IPS-18c (cell line): ENCODE results near the gene RIMBP2.
"Not testable (repeated sequence)": the region's sequence is repeated elsewhere in the genome, so short reads cannot be mapped to it uniquely, and the experiment has no call there.

Experiments
- H3K4me3 ChIP-seq: 2 replicates; pipeline ENCODE4 v1.7.0; 2013; ENCODE audit warnings: low read depth, mild to moderate bottlenecking, low read length, moderate library complexity; ENCODE audit not compliant: insufficient read depth
- H3K9me3 ChIP-seq: one replicate; pipeline ENCODE4 v1.6.1; 2013; ENCODE audit warnings: mild to moderate bottlenecking, low read length, moderate library complexity; ENCODE audit not compliant: control insufficient read depth, insufficient read depth

The RIMBP2 gene, protein sequence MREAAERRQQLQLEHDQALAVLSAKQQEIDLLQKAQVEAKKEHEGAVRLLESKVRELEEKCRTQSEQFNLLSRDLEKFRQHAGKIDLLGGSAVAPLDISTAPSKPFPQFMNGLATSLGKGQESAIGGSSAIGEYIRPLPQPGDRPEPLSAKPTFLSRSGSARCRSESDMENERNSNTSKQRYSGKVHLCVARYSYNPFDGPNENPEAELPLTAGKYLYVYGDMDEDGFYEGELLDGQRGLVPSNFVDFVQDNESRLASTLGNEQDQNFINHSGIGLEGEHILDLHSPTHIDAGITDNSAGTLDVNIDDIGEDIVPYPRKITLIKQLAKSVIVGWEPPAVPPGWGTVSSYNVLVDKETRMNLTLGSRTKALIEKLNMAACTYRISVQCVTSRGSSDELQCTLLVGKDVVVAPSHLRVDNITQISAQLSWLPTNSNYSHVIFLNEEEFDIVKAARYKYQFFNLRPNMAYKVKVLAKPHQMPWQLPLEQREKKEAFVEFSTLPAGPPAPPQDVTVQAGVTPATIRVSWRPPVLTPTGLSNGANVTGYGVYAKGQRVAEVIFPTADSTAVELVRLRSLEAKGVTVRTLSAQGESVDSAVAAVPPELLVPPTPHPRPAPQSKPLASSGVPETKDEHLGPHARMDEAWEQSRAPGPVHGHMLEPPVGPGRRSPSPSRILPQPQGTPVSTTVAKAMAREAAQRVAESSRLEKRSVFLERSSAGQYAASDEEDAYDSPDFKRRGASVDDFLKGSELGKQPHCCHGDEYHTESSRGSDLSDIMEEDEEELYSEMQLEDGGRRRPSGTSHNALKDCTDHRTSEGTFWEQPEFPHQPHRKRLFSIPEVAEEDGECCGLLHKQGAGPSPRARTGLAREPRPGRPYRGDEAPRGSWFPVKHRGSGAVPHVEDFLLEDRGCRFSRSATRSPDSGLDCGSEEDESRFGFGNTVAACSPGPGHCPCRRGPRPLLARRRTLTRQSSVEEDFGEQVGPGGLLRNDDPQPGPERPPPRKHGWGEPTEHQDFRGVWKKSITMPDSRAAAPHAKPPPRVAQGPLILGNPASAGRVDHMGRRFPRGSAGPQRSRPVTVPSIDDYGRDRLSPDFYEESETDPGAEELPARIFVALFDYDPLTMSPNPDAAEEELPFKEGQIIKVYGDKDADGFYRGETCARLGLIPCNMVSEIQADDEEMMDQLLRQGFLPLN (N-terminal part only)

GRCh38 chr12:130715998-130716968, at the start of gene RIMBP2:
Gene RIMBP2, minus strand, starts transcription at chr12:130716299. Its CDS starts 237,286 bp downstream, at chr12:130479013.
- Histone ChIP-seq H3K4me3 (peak within 1 kb of the TSS; percentile 68), H3K9me3 (peaks cover 6% of the 10 kb centered on the region)

- Histone ChIP-seq H3K4me3 (no peak overlapping the region), H3K9me3 (no peaks in the 10 kb centered on the region)
Observed at GRCh38 chr12:130765186-130765659, 49.1 kb upstream of the RIMBP2 start.

- H3K4me3 ChIP-seq, result no peak overlapping the region
- no peaks in the 10 kb centered on the region for H3K9me3 ChIP-seq
Observed at GRCh38 chr12:130764475-130765185, 48.5 kb upstream of the RIMBP2 start.

GRCh38 chr12:130764073-130764472, 48.0 kb upstream of the RIMBP2 start:
- no peak overlapping the region for H3K4me3 ChIP-seq
- H3K9me3 ChIP-seq, result no peaks in the 10 kb centered on the region

GRCh38 chr12:130762319-130762675, 46.2 kb upstream of the RIMBP2 start:
- Histone ChIP-seq H3K9me3 (no peaks in the 10 kb centered on the region), H3K4me3 (no peak overlapping the region)

GRCh38 chr12:130761537-130762318, 45.6 kb upstream of the RIMBP2 start:
- H3K9me3 ChIP-seq, result no peaks in the 10 kb centered on the region
- H3K4me3 ChIP-seq, result no peak overlapping the region

DNA sequence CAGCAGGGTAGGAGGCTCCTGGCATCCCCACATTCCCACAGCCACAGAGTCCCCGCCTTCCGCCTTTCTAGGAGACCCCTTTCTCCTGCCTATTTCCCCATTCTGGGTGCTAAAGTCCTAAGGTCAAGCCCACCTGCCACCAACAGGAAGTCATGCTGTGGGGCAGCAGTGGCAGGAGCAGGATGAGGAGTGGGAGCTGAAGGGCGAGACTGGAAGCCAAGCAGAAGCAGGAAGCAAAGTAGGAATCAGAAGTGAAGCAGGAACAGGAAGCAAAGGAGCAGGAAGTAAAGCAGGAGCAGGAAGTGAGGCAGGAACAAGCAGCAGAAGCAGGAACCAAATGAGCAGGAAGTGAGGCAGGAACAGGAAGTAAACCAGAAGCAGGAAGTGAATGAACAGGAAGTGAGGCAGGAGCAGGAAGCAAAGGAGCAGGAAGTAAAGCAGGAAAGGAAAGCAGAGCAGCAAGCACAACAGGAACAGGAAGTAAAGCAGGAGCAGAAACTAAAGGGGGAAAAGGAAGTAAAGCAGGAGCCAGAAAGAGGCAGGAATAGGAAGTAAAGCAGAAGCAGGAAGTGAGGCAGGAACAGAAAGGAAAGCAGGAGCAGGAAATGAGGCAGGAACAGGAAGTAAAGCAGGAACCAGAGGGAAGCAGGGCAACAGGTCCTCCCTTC, 38.3 kb upstream of the RIMBP2 start:
- Histone ChIP-seq H3K9me3 (no peaks in the 10 kb centered on the region), H3K4me3 (no peak overlapping the region)

- no peak overlapping the region for H3K4me3 ChIP-seq
Observed at GRCh38 chr12:130752692-130753230, 36.7 kb upstream of the RIMBP2 start.

GRCh38 chr12:130752037-130752436, 35.9 kb upstream of the RIMBP2 start:
- H3K9me3 ChIP-seq, H3K4me3 ChIP-seq: not testable (repeated sequence)

More at GRCh38 chr12:130752692-130753230, 36.7 kb upstream of the RIMBP2 start:
- no peaks in the 10 kb centered on the region for H3K9me3 ChIP-seq

DNA sequence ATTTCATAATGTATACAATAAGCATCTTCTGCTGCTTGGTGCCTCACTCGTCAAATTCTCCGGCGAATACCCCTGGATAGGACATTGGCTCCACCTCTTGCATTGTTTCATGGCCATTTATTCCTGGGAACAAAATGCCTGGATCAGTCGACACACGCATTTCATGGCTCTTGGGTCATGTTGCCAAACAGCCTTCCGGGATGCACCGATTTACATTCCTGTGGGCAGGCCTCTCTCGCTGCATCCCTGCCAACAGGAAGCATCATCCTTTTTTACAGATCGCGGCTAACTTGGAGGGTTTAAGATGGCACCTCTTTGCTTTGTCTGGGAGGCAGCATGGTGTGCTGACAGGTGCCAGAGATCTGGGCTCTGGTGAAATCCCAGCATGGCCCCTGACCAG, 32.7 kb upstream of the RIMBP2 start:
- H3K9me3 ChIP-seq, result no peaks in the 10 kb centered on the region
- H3K4me3 ChIP-seq, result no peak overlapping the region

DNA sequence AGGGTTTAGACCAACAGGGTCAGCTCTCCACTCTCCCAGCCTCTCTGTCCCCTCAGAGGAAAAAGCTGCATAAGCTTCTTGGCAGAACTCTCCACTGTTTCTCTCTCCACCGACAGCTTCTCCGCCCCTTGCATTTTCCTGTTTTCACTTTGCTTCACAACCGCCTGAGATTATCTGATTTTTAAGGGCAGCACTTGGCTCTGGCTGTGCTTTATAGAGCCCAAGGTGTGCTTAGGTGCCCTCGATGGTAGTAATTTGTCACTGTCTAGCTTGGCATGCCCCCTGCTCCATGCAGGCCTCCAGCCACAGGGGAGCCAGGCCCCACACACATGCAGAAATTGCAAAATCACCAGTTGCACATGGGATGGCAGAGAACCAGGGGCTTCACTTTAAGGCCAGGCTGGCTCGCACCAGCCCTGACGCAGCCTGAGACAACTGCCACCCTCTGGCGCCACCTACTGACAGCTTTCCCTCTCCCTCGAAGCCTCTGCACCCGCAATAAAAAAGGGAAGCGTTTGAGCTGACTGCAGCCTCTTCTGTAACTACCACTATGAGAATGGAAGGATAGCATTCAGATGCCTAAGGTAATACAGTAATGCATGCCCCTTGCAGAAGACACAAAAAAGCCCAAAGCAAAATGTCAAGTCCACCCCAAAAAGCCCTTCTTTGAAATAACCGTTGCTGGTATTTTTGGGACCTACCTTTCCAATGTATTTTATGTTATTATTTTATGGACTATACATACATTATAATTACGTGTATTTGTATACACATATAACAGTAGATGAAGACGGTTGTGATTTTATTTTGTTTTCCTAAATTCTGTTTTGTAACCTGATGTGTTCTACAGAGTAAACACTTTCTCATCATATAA, 32.0 kb upstream of the RIMBP2 start:
- Histone ChIP-seq H3K9me3 (no peaks in the 10 kb centered on the region), H3K4me3 (no peak overlapping the region)

DNA sequence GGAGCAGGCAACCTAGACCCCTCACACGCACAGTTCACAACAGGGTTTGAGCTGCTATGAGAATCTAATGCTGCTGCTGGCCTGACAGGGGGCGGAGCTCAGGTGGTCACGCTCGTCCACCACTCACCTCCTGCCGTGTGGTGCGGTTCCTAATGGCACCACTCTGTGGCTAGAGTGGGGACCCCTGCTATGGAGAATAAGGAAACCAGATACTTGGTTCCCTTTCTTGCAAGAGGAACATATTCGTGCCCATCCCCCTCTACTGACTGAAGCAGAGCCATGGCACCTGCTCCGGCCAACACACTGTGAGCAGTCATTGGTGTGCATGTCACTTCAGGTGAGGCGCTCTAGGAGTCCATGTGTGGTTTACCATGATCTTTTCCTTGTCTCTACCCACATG, 30.4 kb upstream of the RIMBP2 start:
- no peaks in the 10 kb centered on the region for H3K9me3 ChIP-seq
- H3K4me3 ChIP-seq, result no peak overlapping the region

GRCh38 chr12:130745921-130746320, 29.8 kb upstream of the RIMBP2 start:
- no peak overlapping the region for H3K4me3 ChIP-seq
- H3K9me3 ChIP-seq, result no peaks in the 10 kb centered on the region

DNA sequence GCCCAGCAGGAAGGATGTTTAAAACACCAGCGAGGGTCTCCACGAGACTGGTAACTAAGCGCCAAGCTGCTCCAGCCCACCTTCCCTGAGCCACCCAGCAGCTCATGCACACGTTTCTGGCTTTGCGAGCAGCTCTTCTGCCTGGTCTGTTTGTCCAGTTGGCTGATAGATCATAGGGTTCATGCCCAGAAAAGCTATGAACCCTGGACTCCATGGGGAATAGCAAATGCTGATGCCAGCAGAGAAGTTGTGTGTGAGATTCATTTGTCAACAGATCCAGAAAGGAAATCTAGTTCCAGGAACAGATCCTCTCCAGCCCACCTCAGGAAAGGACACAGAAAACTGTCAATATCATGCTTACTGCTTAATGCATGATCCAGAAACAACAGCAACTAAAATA, 28.2 kb upstream of the RIMBP2 start:
- Histone ChIP-seq H3K4me3 (no peak overlapping the region), H3K9me3 (no peaks in the 10 kb centered on the region)
